GM12878 (cell line): ENCODE data around the gene NAPEPLD.

ENCODE experiments used
- CEBPB ChIP-seq, 2 experiments: fragments of 150-350 bp in 1 of 2; IDR thresholded peaks; 2 replicates each; pipeline ENCODE4 v1.6.1; 2012 to 2014; ENCODE audit warnings: low read depth in 2 of 2, low read length in 2 of 2, borderline replicate concordance in 1 of 2, inconsistent platforms in 1 of 2
- CREB1 ChIP-seq: IDR thresholded peaks from 2 replicates; pipeline ENCODE4 v1.6.1; 2012; ENCODE audit warnings: low read depth, mild to moderate bottlenecking, inconsistent platforms
- E2F4 ChIP-seq: IDR thresholded peaks from 2 replicates; pipeline ENCODE4 v1.6.1; 2012; ENCODE audit warnings: low read depth, low read length, improper control_type of control experiment
- EGR1 ChIP-seq, 2 experiments: IDR thresholded peaks; 1 replicate in 1 of 2; 2 replicates in 1 of 2; pipeline ENCODE4 v1.6.1; 2011 to 2012; ENCODE audit warnings: low read depth in 2 of 2, low read length in 2 of 2, borderline replicate concordance in 1 of 2, mild to moderate bottlenecking in 1 of 2, moderate library complexity in 1 of 2
- EP300 ChIP-seq, 2 experiments: fragments of 150-350 bp in 1 of 2; IDR thresholded peaks; 2 replicates each; pipeline ENCODE4 v1.6.1; 2011 to 2012; ENCODE audit warnings: low read depth in 2 of 2, low read length in 2 of 2, borderline replicate concordance in 1 of 2, improper control_type of control experiment in 1 of 2, inconsistent platforms in 1 of 2; ENCODE audit not compliant: control insufficient read depth in 1 of 2
- NFYB ChIP-seq: IDR thresholded peaks from 2 replicates; pipeline ENCODE4 v1.6.1; 2011; ENCODE audit warnings: low read depth, mild to moderate bottlenecking, low read length, improper control_type of control experiment, moderate library complexity; ENCODE audit not compliant: insufficient read depth
- POLR2AphosphoS2 ChIP-seq: IDR thresholded peaks from 2 replicates; pipeline ENCODE4 v1.6.1; 2011; ENCODE audit warnings: low read depth, mild to moderate bottlenecking, low read length, improper control_type of control experiment, moderate library complexity
- RAD21 ChIP-seq: IDR thresholded peaks from 2 replicates; pipeline ENCODE4 v1.6.1; 2011; ENCODE audit warnings: mild to moderate bottlenecking, low read depth, low read length, moderate library complexity; ENCODE audit not compliant: insufficient read depth
- SPI1 ChIP-seq: IDR thresholded peaks from 2 replicates; pipeline ENCODE4 v1.6.1; 2011; ENCODE audit warnings: low read depth, mild to moderate bottlenecking, low read length, moderate library complexity, borderline replicate concordance; ENCODE audit not compliant: insufficient read depth
- USF1 ChIP-seq: IDR thresholded peaks from 2 replicates; pipeline ENCODE4 v1.6.1; 2011; ENCODE audit warnings: borderline replicate concordance, low read depth, mild to moderate bottlenecking, moderate library complexity, mixed read lengths, low read length; ENCODE audit not compliant: insufficient read depth; ENCODE audit errors: extremely low read length

GRCh38 chr7:103141753-103142404 lies 7.0 kb downstream of the NAPEPLD start:
- TF ChIP-seq CREB1 (no peak), EP300 (IDR thresholded peaks at IDR 0.05; ENCODE audit: borderline replicate concordance in 1 of 2, control insufficient read depth in 1 of 2, low read depth in 2 of 2, low read length in 2 of 2) (no peak), USF1 (no peak), EGR1 (IDR thresholded peaks at IDR 0.05; ENCODE audit: borderline replicate concordance in 1 of 2, low read depth in 2 of 2, low read length in 2 of 2) (no peak), E2F4 (no peak), POLR2AphosphoS2 (no peak), CEBPB (IDR thresholded peaks at IDR 0.05; ENCODE audit: borderline replicate concordance in 1 of 2, low read depth in 2 of 2, low read length in 2 of 2) (no peak), SPI1 (no peak), RAD21 (no peak), NFYB (no peak)
